GM21529 (cell line): ENCODE results near the gene CRYBG1.

Experiments used
- ATAC-seq: cut with Tn5 transposase; IDR thresholded peaks from one replicate; pipeline ENCODE4 v1.9.1; 2021; ENCODE audit not compliant: unreplicated experiment

Gene CRYBG1

DNA sequence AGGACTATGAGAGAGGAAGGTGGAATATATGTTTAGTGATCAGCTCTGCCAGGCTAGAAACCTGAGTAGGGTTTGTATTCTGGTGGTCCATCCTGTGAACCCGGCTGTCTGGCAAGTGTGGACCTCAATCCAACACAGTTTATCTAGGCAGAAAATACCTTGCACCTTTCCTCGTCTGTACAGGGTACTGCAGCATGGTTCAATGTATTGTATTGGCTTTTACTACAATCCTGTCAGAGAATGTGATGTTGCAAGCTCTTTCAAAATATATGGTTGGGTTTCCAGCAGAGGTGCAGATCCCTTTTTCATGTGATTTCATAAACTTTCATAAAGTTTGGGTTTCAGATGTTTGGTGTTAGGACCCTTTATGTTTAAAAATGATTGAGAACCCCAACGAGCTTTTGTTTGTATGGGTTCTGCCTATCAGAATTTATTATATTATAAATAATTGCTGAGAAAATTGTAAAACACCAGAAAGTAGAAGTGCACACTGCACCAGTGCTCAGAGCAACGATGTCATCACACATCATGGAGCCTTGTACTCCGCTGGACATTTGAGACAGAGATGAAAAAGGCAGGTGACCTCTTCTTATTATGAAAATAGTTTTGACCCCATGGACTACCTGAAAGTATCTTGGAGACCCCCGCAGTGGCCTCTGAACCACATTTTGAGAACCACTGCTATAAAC, 162.2 kb downstream of the CRYBG1 start:
- no peak for ATAC-seq

DNA sequence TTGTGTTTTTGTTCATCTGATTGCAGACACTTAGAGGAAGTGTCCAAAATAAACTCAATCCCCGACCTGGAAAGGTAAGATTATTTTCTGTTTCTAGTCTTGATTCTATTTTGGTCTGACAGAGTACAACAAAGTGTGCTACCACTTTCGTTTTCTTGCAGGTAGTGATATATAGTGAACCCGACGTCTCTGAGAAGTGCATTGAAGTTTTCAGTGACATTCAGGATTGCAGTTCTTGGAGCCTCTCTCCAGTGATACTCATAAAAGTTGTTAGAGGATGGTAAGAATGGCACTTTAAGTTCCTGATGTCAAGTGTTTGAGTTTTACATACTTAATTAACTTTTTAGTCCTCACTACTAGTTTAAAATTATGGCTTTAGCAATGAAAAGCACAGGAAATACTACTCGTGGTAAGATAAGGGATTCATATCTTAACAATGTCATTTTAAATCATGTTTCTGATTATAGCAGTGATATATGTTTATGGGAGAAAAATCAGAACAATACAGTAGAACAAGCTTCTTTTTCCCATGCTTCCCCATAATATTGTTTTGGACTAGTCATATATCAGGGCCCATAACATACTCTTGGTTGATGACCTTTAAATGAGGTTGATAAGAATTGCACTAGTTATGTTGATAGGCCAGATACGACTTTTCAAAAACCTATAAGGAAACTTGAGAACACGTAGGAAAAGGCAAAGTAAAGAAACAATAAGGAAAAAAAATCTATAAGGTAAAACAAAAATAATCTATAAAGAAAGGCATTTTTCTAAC, 164.8 kb downstream of the CRYBG1 start:
- peak; percentile 47 for ATAC-seq

DNA sequence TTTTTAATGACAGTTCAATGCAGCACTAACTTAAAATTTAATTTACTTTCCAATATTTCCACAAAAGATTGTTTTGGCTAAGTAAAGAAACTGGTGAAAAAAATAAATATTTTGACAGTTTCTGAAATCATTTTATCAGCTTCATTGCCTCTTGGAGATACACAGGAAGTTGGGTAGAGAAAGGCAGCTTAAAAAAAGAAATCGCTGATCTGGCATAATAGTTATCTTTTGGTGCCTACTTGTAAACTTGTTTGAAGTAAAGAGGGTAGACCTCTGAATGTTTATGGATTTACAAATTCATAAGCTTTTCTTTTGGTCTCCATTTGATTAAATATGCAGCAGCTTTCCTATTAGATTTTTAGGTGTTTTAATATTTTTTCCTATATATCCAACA, 165.4 kb downstream of the CRYBG1 start:
- ATAC-seq: no peak

DNA sequence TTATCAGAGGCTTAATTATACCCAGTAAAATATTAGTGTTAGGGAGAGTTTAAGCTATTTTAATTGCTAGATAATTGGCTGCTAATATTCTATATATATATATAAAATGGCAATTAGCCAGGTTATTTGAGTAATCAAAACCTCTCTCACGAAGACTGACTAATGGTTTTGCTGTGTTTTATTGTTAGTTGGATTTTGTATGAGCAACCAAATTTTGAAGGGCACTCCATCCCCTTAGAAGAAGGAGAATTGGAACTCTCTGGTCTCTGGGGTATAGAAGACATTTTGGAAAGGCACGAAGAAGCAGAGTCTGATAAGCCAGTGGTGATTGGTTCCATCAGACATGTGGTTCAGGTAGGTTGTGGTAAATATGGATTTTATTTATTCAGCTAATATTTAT, 166.6 kb downstream of the CRYBG1 start:
- no peak for ATAC-seq

DNA sequence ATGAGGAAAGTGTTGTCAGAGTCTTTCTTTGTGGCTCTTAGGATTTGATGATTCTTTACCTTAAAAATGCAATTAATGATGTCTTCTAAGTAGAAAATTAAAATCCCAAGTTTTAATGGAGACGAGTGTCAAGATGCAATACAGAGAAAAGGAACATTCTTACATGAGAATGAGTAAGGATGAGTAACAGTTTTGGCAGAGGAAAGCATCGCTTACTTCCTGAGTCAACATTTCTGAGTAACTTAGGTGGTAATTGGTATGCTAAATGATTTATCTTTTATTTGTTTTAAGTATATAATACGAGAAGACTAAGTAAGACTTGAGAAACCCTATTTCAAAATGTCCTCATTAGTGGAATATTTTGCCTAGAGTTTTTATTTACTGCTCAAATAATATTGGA, 167.5 kb downstream of the CRYBG1 start:
- ATAC-seq: no peak

DNA sequence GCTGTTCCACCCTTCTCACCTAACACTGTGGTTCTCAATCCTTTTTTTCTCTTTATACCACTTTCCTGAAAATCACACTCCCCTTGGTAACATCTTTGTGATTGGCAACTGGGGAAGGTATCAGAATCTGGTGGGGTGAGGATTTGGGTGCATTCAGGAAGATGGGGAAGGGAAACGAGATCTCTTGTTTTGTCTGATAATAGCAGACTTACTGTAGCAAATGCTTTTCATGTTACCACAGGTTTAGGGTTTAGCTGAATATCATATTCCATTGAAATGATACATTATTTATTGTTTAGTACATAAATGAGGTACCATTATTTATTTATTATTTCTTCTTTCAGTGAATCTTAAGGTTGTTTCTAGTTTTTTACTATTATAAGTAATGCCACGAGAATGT, 168.0 kb downstream of the CRYBG1 start:
- ATAC-seq: no peak

DNA sequence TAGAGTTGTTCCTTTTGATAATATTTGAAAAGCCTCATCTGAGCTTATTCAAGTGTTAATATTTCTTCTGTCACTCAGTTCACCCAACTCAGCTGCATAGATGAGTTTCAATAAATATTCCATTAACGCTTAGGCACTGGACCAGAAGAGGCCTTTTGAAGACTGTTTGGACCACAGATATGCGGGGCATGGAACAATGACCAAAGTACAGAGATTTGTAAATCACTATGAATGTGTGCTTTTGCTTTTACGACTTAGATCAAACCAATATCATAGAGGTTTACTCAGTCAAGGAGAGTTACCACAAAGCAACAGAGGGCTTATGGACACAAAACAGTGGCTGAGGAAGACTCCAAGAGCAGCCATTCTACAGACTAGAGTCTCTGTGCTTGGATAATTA, 168.9 kb downstream of the CRYBG1 start:
- no peak for ATAC-seq

DNA sequence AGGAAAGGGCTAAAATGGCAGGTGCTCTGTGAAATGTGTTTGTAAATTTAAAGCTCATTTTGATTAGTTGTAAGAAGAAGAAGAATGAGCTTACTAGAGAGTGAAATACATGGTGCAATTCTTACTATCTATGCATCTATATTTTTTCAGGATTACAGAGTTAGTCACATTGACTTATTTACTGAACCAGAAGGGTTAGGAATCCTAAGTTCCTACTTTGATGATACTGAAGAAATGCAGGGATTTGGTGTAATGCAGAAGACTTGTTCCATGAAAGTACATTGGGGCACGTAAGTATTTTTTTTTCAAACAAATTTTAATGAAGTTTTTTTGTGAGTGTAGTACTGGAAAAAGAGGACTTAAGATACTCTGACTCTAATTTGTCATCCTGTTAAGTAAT, 169.5 kb downstream of the CRYBG1 start:
- ATAC-seq: no peak

DNA sequence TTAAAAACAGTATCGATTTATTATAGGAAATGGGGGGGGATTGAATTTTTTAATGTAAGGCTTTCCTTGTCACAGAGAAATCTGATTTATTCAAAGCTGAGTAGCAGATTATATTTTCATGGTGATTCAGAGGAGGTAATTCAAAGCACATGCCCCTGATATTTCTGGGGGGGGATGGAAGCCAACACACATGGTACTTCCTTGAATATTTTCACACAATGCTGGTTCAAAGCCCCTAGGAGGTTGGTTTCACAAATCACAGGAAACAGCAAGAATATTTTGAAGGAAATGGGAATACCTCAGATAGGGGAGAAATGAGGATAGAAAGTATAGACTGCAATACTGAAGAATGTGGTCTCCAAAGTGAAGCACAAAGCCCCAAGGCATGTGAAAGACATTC, 170.0 kb downstream of the CRYBG1 start:
- no peak for ATAC-seq

DNA sequence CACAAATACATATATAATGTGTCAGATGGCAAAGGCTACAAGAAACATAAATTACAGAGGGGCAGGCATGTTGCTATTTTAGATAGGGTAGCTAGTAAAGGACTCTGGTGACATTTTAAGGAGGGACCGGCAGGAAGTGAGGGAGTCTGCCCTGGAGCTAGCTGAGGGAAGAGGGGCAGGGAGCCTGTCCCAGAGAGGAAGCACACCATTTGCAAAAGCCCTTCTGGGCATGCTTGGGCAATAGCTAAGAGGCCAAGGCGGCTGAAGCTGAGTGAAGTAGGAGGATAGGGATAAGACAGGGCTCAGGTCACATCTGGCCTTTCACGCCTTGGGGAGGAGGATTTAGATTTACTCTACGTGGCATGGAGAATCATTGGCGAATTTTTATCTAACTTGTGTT, 172.5 kb downstream of the CRYBG1 start:
- no peak for ATAC-seq

DNA sequence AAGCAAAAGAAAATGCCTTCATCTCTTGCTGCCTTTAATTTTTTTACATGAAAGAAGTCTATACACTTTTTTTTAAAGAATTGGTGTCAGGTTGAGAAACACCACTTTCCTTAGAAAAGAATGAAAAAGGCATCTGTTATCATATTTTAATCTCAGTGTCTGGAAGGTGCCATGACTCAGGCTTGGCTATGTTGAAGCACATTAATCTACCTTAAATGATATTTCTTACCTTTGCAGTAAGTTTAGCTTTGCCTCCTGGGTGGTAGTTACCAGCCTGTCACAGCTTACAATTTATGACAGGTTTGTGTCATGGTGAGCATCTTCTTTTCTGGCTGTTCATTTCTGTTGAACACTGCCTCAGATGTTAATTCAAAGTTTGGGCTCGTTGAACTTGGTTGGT, 173.5 kb downstream of the CRYBG1 start:
- no peak for ATAC-seq

DNA sequence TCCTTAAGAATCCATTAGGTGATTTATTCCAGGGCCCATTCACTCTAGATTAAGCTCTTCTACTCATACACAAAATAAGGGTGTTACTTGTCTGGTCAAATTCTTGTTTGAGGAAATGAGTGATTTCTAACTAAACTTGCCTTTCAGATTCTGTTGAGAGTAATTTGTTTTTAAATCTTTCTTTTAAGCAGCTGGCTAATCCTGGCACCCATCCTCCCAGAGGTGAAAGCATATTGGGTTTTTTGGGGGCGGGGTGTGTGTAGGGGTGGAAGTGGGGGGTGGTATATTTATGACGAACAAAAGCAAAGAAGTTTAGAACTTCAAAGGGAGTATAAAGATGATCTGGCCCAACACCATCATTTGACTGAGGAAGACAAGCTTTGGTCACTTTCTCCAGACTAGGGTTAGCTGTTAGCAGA, 174.1 kb downstream of the CRYBG1 start:
- no peak for ATAC-seq

DNA sequence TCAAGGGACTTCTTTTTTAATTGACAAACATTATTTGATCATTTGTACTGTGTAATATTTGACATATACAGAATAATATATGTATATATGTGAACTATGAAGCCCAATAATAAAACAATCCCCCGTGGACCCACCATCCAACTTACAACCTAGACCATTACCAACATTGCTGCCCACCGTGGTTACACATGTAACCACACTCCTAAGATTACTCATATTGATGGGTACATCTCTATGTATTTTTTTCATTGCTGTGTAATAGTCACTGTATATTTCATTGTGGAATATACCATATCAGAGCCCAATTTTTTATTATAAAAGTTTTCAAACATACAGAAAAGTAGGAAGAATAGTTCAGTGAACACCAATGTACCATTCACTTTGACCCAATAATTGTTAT, 174.5 kb downstream of the CRYBG1 start:
- ATAC-seq: no peak

DNA sequence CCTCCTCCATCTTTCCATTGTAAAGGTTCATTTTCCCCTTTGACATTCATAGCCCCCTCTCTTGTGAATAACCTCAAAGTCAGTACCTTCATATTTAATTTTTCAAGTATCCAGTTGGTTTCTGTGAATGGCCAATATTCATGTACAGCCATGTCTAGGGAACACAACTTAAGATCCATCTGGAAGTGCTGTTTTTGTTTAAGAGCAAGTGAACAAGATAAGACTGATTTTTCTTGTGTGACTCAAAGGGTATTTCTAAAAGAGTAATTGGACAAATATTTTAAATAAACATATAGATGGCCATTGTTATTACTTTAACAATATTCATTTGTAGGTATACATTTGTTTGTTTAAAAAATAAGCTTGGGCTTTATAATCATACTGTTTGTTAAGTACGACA, 175.8 kb downstream of the CRYBG1 start:
- no peak for ATAC-seq

DNA sequence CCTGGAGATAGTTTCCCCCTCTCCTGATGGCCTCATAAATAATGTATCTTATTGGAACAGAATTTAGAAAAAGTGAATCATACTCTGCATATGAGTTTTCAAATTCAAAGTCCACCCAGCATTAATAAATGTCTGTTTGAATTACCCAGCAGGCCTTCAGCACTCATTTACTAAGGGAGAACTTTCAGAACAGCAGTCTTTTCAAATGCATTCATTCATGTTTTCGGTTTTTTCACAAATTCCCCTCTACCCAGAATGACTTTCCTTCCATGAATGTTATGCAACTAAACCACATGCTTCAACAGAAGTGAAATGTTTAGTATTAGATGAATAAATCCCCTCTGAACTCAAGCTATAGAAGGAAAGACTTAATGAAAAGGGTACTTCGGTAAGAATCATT, 176.3 kb downstream of the CRYBG1 start:
- ATAC-seq: no peak

DNA sequence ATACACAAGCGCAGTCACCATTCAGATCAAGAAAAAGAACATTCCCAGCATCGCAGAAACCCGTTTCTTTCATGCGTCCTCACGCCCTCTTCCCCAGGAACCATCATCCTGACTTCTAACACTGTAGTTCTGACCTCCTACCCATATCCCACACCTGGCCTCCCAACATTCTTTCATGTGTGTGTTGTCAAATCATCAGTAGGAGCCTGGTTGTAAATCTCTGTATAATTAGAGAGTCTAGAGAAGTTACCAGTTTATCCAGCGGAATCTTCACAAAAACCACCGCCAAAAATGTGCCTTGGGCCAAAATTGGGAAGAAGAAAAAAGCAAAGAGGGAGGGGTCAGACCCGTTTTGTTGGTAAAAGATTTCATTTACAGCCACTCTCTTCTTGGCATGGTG, 177.1 kb downstream of the CRYBG1 start:
- no peak for ATAC-seq

DNA sequence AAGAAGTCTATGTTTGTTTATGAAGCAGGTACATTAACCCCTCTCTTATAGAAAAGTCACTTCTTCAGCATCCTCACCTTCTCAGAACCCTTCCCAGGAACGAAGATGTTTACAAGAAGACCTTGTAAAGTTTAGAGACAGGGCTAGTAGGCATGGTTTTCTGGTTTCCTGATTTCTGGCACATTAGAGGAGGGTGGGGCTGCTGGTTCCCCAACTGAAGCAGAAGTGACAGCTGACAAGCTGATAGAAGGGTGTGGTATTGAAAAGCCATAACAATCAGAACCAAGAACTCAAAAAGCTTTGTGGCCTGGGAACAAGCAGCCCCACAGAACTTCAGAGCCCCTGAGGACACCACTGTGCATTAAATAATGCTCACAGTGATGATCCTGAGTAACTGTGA, 177.6 kb downstream of the CRYBG1 start:
- ATAC-seq: no peak

DNA sequence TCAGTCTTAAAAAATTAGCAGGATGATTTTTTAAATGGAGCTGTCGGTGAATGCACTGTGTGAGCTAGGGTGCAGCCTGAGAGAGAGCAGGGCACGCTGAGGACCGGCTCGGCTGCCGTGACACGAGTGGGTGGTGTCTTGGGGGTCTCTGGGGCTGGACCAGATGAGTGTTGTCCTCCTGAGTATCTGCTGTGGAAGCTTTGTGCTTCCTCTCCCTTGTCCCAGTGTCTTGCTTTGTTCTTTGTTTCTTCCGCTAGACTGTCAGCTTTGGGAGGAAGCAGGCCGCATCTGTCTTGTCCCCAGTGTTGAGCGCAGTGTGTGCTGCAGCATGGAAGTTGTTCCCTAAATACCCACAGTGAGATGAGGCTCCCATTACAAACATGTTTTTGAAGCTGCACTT, 179.4 kb downstream of the CRYBG1 start:
- ATAC-seq: no peak

DNA sequence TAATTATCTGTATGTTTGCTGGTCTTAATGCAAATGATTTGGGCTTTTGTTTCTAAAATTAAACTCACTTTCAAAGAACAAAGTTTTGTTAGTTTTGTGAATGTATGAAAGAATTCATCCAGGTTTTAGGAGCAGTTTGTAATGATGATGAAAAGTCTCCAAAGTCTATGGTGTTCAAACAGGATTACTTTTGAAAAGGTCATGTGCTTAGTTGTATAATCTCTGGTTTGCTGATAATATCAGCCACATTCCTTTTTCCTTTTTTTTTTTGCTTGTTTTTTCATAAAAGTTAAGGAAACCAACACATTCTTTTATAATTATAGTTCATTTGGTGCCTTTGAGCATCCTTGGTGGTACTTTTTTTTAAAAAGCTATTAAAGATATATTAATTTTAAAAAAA, 179.9 kb downstream of the CRYBG1 start:
- no peak for ATAC-seq

DNA sequence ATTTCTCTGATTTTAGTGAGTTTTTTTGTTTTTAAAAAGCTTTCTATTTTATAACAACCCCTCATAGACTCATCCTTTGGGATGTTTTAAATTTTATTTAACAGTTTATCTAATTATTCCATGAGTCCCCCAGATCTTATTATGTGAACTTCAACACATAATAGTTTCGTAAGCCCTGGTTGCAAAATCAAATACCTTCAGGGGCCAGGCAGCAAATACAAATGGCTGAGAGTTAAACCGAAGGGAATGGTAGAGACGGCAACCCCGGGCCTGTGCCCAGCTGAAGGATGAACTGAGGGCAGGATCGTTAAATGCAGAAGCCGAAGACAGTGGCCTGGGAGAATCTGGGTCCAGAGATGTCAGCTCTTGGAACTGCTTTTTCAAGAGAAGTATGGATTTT, 180.4 kb downstream of the CRYBG1 start:
- ATAC-seq: no peak

DNA sequence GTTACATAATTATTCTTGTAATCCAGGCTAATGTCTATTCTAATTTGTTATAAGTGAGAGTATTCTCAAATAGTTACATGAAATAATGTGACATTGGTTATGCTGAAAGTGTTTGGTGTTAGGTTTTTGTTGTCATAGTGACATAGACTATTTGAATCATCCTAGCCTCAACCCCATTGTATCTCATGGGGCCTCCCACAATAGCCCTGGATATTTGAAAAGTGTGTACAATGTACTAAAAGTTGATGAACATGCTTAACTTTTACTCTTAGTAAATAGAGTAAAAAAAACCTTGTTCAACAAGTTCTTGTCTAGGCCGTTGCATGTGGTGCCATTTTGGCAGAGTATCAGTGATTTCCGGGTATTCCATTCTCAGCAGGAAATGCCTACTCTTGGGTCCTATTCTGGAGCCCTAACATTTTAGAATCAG, 185.8 kb downstream of the CRYBG1 start:
- ATAC-seq: no peak

DNA sequence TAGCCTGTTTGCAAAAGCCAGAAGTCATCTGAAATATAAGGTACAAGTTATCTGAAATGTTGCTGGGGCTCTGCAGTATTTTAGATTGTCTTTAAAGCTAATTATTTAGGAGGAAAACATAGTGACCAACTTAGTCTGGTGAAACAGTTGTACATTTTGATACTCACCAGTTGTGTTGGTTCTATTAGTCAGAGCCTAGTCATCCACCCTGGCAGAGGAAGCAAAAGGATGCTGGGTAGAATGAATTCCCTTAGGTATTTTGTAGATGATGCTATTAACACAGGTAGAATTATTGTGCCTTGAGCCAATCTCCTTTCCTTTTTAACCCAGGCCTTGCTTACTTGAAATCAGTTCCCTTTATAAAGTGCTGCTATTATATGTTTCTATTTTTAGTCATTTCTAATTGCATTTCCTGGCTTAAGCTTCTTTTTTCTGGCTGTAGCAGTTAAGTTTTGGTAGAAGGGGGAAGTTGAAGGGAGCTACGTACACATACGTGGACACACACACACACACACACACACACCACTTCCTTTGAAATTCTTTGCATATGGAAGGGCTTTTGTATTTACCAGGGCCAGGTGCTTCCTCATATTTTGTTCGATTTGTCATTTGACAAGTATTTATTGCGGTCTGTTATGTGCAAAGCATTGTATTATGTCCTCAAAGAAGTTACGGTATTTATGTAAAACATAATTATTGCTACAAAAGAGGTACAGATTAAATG, 186.3 kb downstream of the CRYBG1 start:
- ATAC-seq: no peak
